ENCODE measurements around the gene INPP5J.
A peak's percentile ranks its signal among the peaks of the same experiment; 100 is the strongest.
"Not testable (repeated sequence)": the region's sequence is repeated elsewhere in the genome, so short reads cannot be mapped to it uniquely, and the experiment has no call there.

INPP5J gene

GRCh38 chr22:31086703-31087330, 35.9 kb upstream of the INPP5J start:
- no peak for DNase-seq (ENCODE audit: low spot score)

- no peak for DNase-seq (ENCODE audit: low spot score)
These were observed 35.0 kb upstream of the INPP5J start for GRCh38 chr22:31087744-31088215.

- no peak for DNase-seq (ENCODE audit: low spot score)
These were observed 34.4 kb upstream of the INPP5J start for GRCh38 chr22:31088233-31088986.

GRCh38 chr22:31089160-31090100, 33.3 kb upstream of the INPP5J start:
- peak; percentile 75 for DNase-seq (ENCODE audit: low spot score)

- no peak for DNase-seq (ENCODE audit: low spot score)
These were observed 32.3 kb upstream of the INPP5J start for GRCh38 chr22:31090217-31091085.

GRCh38 chr22:31091106-31091975, 31.4 kb upstream of the INPP5J start:
- no peak for DNase-seq (ENCODE audit: low spot score)

GRCh38 chr22:31092161-31092560, 30.6 kb upstream of the INPP5J start:
- no peak for DNase-seq (ENCODE audit: low spot score)

GRCh38 chr22:31093086-31093850, 29.5 kb upstream of the INPP5J start:
- no peak for DNase-seq (ENCODE audit: low spot score)

GRCh38 chr22:31094021-31094551, 28.7 kb upstream of the INPP5J start:
- DNase-seq (ENCODE audit: low spot score): no peak

- DNase-seq (ENCODE audit: low spot score): no peak
These were observed 28.0 kb upstream of the INPP5J start for GRCh38 chr22:31094741-31095140.

GRCh38 chr22:31095637-31096249, 27.0 kb upstream of the INPP5J start:
- no peak for DNase-seq (ENCODE audit: low spot score)

- no peak for DNase-seq (ENCODE audit: low spot score)
These were observed 26.0 kb upstream of the INPP5J start for GRCh38 chr22:31096657-31097279.

GRCh38 chr22:31097539-31097938, 25.2 kb upstream of the INPP5J start:
- DNase-seq (ENCODE audit: low spot score): not testable (repeated sequence)

GRCh38 chr22:31097941-31098631, 24.7 kb upstream of the INPP5J start:
- DNase-seq (ENCODE audit: low spot score): no peak

GRCh38 chr22:31098632-31099110, 24.1 kb upstream of the INPP5J start:
- DNase-seq (ENCODE audit: low spot score): no peak

GRCh38 chr22:31099386-31099785, 23.4 kb upstream of the INPP5J start:
- DNase-seq (ENCODE audit: low spot score): no peak

GRCh38 chr22:31099841-31100761, 22.7 kb upstream of the INPP5J start:
- DNase-seq (ENCODE audit: low spot score): no peak

Measured in GM03348 (cell line).